ENCODE measurements around the gene ASB15.

DNA sequence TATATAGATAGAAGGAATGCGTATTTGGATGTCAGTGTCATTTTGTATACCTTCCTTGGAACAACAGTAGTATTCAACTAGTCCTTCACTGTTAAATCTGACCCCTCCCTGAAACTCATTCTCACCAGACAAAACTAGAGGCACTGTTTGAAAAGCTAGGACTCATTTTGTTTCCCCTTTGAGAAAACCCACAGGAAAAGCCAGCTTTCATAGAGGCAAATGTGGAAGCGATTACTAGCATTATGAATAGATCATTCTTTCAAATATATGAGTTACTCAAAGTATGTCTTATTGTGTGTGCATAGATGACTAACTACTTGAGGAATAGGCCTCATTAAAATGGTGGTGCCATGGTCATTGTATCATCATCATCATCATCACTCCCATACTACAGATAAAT, 1.9 kb upstream of the ASB15 start:
- TF ChIP-seq, protein P1, sequence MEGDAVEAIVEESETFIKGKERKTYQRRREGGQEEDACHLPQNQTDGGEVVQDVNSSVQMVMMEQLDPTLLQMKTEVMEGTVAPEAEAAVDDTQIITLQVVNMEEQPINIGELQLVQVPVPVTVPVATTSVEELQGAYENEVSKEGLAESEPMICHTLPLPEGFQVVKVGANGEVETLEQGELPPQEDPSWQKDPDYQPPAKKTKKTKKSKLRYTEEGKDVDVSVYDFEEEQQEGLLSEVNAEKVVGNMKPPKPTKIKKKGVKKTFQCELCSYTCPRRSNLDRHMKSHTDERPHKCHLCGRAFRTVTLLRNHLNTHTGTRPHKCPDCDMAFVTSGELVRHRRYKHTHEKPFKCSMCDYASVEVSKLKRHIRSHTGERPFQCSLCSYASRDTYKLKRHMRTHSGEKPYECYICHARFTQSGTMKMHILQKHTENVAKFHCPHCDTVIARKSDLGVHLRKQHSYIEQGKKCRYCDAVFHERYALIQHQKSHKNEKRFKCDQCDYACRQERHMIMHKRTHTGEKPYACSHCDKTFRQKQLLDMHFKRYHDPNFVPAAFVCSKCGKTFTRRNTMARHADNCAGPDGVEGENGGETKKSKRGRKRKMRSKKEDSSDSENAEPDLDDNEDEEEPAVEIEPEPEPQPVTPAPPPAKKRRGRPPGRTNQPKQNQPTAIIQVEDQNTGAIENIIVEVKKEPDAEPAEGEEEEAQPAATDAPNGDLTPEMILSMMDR (IDR thresholded peaks at IDR 0.05 in 8 of 11, conservative IDR thresholded peaks at IDR 0.05 in 3 of 11) = no peak
- no peak for TF ChIP-seq POLR2A (IDR thresholded peaks at IDR 0.05)
- no peak for TF ChIP-seq POLR2AphosphoS5 (IDR thresholded peaks at IDR 0.05)

Measured in spleen (tissue), 7 donors.